Mesenchymal stem cell (in vitro differentiated cells and primary cell): ENCODE data around the gene SLC49A3.

Experiments used
- DNase-seq: peaks from one replicate; pipeline ENCODE4 v3.0.0-alpha.2; 2013
- H2AFZ ChIP-seq: one replicate; pipeline ENCODE4 v1.6.1; 2013; ENCODE audit warnings: low read depth, mild to moderate bottlenecking, control low read depth, inconsistent platforms, low read length, moderate library complexity
- H2AK5ac ChIP-seq: 2 replicates; pipeline ENCODE4 v1.6.1; 2013; ENCODE audit warnings: low read length, moderate library complexity, mild to moderate bottlenecking, inconsistent platforms; ENCODE audit not compliant: severe bottlenecking
- H2BK120ac ChIP-seq: one replicate; pipeline ENCODE4 v1.6.1; 2013; ENCODE audit warnings: low read depth, mild to moderate bottlenecking, inconsistent platforms, low read length, moderate library complexity
- H2BK12ac ChIP-seq, 2 experiments: one replicate each; pipeline ENCODE4 v1.6.1; 2013; ENCODE audit warnings: inconsistent platforms in 2 of 2, low read length in 2 of 2, mild to moderate bottlenecking in 2 of 2, moderate library complexity in 2 of 2, control low read depth in 1 of 2
- H2BK15ac ChIP-seq: one replicate; pipeline ENCODE4 v1.6.1; 2013; ENCODE audit warnings: mild to moderate bottlenecking, low read depth, inconsistent platforms; ENCODE audit not compliant: poor library complexity, severe bottlenecking
- H2BK5ac ChIP-seq: 2 replicates; pipeline ENCODE4 v1.6.1; 2013; ENCODE audit warnings: low read depth, mild to moderate bottlenecking, low read length, control low read depth, inconsistent platforms; ENCODE audit not compliant: poor library complexity, severe bottlenecking
- H3K14ac ChIP-seq, 2 experiments: one replicate each; pipeline ENCODE4 v1.6.1; 2013; ENCODE audit warnings: inconsistent platforms in 2 of 2, low read length in 2 of 2, control low read depth in 1 of 2, mild to moderate bottlenecking in 1 of 2, moderate library complexity in 1 of 2
- H3K18ac ChIP-seq, 2 experiments: one replicate each; pipeline ENCODE4 v1.6.1; 2013; ENCODE audit warnings: inconsistent platforms in 2 of 2, low read length in 2 of 2, control low read depth in 1 of 2, low read depth in 1 of 2, mild to moderate bottlenecking in 1 of 2
- H3K23ac ChIP-seq, 2 experiments: one replicate each; pipeline ENCODE4 v1.6.1; 2013; ENCODE audit warnings: inconsistent platforms in 2 of 2, low read length in 2 of 2, mild to moderate bottlenecking in 2 of 2, moderate library complexity in 2 of 2, control low read depth in 1 of 2
- H3K27ac ChIP-seq: 2 replicates; pipeline ENCODE4 v1.5.1; 2013; ENCODE audit warnings: mild to moderate bottlenecking, moderate library complexity, low read length, control low read depth, inconsistent platforms; ENCODE audit not compliant: poor library complexity, severe bottlenecking
- H3K27me3 ChIP-seq, 2 experiments: 2 replicates each; pipeline versions ENCODE4 v1.6.1 to v1.7.0; 2013; ENCODE audit warnings: low read length in 2 of 2, mild to moderate bottlenecking in 2 of 2, moderate library complexity in 2 of 2, control low read depth in 1 of 2, inconsistent platforms in 1 of 2; ENCODE audit not compliant: control insufficient read depth in 1 of 2, insufficient read depth in 1 of 2
- H3K36me3 ChIP-seq, 2 experiments: 2 replicates each; pipeline versions ENCODE4 v1.6.1 to v1.7.0; 2013; ENCODE audit warnings: low read length in 2 of 2, control low read depth in 1 of 2, inconsistent platforms in 1 of 2, low read depth in 1 of 2, mild to moderate bottlenecking in 1 of 2; ENCODE audit not compliant: insufficient read depth in 2 of 2, control insufficient read depth in 1 of 2
- H3K4ac ChIP-seq, 2 experiments: one replicate each; pipeline ENCODE4 v1.6.1; 2013; ENCODE audit warnings: inconsistent platforms in 2 of 2, low read length in 2 of 2, mild to moderate bottlenecking in 2 of 2, moderate library complexity in 2 of 2, control low read depth in 1 of 2, low read depth in 1 of 2
- H3K4me1 ChIP-seq: 2 replicates; pipeline ENCODE4 v1.6.1; 2013; ENCODE audit warnings: low read depth, low read length, control low read depth; ENCODE audit not compliant: control insufficient read depth, insufficient read depth
- H3K4me2 ChIP-seq: 2 replicates; pipeline ENCODE4 v1.6.1; 2013; ENCODE audit warnings: low read length, mild to moderate bottlenecking, inconsistent platforms; ENCODE audit not compliant: poor library complexity, severe bottlenecking
- H3K4me3 ChIP-seq, 2 experiments: 2 replicates each; pipeline versions ENCODE4 v1.5.1 to v1.7.0; 2013; ENCODE audit warnings: low read length in 2 of 2, mild to moderate bottlenecking in 2 of 2, control low read depth in 1 of 2, low read depth in 1 of 2; ENCODE audit not compliant: insufficient read depth in 1 of 2
- H3K79me1 ChIP-seq: replicated peaks from 2 replicates; pipeline ENCODE4 v1.6.1; 2013; ENCODE audit warnings: mild to moderate bottlenecking, control low read depth, low read length, inconsistent platforms; ENCODE audit not compliant: poor library complexity, severe bottlenecking
- H3K9ac ChIP-seq: 2 replicates; pipeline ENCODE4 v1.7.0; 2013; ENCODE audit warnings: mild to moderate bottlenecking, low read length, moderate library complexity
- H3K9me3 ChIP-seq: 2 replicates; pipeline ENCODE4 v1.7.0; 2013; ENCODE audit warnings: mild to moderate bottlenecking, low read length; ENCODE audit not compliant: control insufficient read depth
- H4K8ac ChIP-seq: one replicate; pipeline ENCODE4 v1.6.1; 2013; ENCODE audit warnings: inconsistent platforms, mild to moderate bottlenecking, low read length, moderate library complexity
- H4K91ac ChIP-seq: one replicate; pipeline ENCODE4 v1.6.1; 2013; ENCODE audit warnings: mild to moderate bottlenecking, low read length, inconsistent platforms
- WGBS: methylation state at CpG from one replicate; pipeline ENCODE4 v1.1.7; 2013; ENCODE audit warnings: mixed read lengths; 5-methylcytosine and 5-hydroxymethylcytosine counted together

SLC49A3 gene

DNA sequence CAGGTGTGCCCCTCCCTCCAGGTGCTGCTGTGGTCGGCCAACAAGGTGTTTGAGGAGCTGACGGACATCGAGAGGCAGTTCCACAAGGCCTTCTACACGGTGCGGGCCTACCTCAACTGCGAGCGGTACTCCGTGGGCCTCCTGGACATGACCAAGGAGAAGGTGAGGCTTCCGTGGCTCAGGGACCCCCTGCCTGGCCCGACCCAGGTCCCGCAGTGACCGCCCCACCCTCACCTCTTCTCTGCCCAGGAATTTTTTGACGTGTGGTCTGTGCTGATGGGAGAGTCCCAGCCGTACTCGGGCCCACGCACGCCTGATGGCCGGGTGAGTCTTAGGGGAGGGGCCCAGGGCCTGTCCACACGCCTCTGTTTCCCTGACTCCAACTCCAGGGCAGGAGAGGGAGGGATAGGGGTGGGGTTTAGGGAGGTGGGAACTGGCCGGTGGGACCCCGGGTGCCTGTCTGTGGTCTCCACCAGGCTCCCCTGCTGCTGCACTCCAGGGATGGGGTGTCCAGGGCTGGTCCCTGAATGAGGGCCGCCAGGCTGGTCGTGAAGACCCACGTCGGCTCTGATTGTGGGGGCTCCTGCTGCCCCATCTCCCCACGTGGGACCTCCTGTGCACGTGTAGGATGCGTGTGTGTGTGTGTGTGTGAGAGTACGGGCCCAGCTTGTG lies 35.0 kb downstream of the SLC49A3 start:
- 94% methylated on average over 28 of the region's 29 CpGs for WGBS
- Histone ChIP-seq H3K36me3 (no peaks in the 10 kb centered on the region), H3K4ac (no peak overlapping the region), H2AK5ac (no peak overlapping the region), H3K27me3 (peaks cover 0 to 57% of the 10 kb centered on the region in 2 experiments), H3K18ac (no peak overlapping the region), H2BK15ac (no peak overlapping the region), H3K4me1 (peaks cover 1% of the 10 kb centered on the region), H2AFZ (no peak overlapping the region), H3K4me3 (no peak overlapping the region), H4K91ac (no peak overlapping the region), H3K4me2 (no peak overlapping the region), H2BK5ac (no peak overlapping the region), H3K79me1 (no peaks in the 10 kb centered on the region), H2BK12ac (no peak overlapping the region), H3K9ac (no peak overlapping the region), H3K9me3 (no peaks in the 10 kb centered on the region), H3K27ac (no peak overlapping the region), H3K14ac (no peak overlapping the region), H2BK120ac (no peak overlapping the region), H3K23ac (no peak overlapping the region), H4K8ac (no peak overlapping the region)
- no peak for DNase-seq

DNA sequence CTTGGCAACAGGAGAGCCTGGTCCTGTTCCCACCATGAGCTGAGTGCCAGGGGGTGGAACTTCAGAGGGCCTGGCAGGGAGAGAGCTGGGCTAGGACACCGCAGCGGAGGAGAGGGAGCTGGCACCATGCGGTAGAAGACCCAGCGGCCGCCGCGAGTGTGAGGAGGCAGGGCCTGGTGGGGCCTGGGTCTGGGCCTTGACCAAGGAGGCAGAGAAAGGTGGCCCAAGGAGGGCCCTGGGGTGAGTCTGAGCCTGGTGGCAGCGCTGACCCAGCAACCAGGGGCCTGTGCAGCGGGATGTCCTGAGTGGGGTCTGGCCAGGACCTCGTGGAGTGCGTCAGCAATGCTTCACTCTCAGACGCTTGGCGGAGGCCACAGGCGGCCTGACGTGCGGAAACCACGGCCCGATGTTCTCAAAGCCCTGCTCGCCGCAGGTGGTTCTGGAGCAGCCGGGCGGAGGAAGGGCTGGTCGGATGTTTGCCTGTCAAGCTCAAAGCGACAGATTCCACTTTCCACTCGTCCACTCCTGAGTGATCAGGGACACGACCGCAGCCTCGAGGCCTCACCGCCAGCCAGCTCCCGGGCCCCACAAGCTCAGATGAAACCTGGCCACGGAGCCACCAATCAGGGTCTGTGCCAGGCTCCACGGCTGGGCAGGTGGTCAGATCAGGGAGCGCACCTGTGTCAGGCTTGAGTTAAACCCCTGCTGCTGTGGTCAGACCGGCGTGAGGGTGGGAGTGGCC lies 35.7 kb downstream of the SLC49A3 start:
- Histone ChIP-seq H2BK5ac (no peak overlapping the region), H3K4ac (no peak overlapping the region), H3K27me3 (peaks cover 0 to 63% of the 10 kb centered on the region in 2 experiments), H3K23ac (no peak overlapping the region), H3K27ac (no peak overlapping the region), H2AFZ (no peak overlapping the region), H3K4me1 (peaks cover 1% of the 10 kb centered on the region), H3K9me3 (no peaks in the 10 kb centered on the region), H3K4me3 (no peak overlapping the region), H4K91ac (no peak overlapping the region), H2BK12ac (no peak overlapping the region), H3K9ac (no peak overlapping the region), H2BK120ac (no peak overlapping the region), H4K8ac (no peak overlapping the region), H3K18ac (no peak overlapping the region), H2AK5ac (no peak overlapping the region), H3K14ac (no peak overlapping the region), H3K4me2 (no peak overlapping the region), H3K36me3 (no peaks in the 10 kb centered on the region), H2BK15ac (no peak overlapping the region), H3K79me1 (no peaks in the 10 kb centered on the region)
- 91% methylated on average over 35 of the region's 35 CpGs for WGBS
- DNase-seq = no peak

DNA sequence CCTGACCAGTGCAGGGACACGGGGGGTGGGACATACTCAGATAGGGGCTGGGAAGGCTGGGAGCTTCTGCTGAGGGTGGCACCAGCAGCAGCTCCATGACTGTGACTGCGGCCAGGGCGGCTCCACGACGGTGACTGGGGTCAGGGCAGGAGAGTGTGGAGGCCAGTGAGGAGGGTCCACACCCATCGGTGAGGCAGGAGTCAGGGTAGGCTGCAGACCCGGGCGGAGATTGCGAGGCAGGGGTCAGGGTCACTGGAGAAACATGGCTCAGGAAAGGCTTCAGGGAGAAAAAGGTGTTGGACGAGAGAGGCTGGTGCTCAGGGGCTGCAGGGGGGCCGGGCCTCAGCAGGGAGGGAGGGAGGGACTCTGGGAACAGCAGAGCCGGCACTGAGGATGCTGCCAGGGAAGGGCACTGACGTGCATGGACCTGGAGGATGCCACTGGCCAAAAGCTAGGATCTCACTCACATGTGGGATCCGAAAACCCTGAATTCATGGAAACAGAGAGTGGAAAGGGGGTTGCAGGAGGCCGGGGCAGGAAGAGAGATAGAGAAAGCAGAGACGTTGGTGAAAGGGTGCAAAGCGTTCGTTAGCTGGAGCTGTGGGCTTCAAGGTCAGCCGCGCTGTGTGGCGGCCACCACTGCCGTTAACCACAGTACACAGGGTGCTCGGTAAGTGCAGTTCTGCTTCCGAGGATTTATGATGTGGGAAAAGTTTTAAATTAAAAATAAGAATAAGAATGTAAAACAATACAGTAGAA lies 36.9 kb downstream of the SLC49A3 start:
- H3K14ac ChIP-seq = no peak overlapping the region
- WGBS = 81% methylated on average over 22 of the region's 24 CpGs
- no peak overlapping the region for H3K4me2 ChIP-seq
- no peak overlapping the region for H3K9ac ChIP-seq
- H2BK5ac ChIP-seq = no peak overlapping the region
- no peak overlapping the region for H2AFZ ChIP-seq
- no peaks in the 10 kb centered on the region for H3K4me1 ChIP-seq
- no peak overlapping the region for H2BK120ac ChIP-seq
- no peaks in the 10 kb centered on the region for H3K79me1 ChIP-seq
- no peak overlapping the region for H3K4ac ChIP-seq
- H2BK15ac ChIP-seq = no peak overlapping the region
- H3K27me3 ChIP-seq = peaks cover 0 to 68% of the 10 kb centered on the region in 2 experiments
- H3K27ac ChIP-seq = no peak overlapping the region
- H2BK12ac ChIP-seq = no peak overlapping the region
- no peak overlapping the region for H3K23ac ChIP-seq
- no peak overlapping the region for H3K4me3 ChIP-seq
- no peaks in the 10 kb centered on the region for H3K9me3 ChIP-seq
- no peak for DNase-seq
- no peak overlapping the region for H3K18ac ChIP-seq
- no peak overlapping the region for H4K8ac ChIP-seq
- H4K91ac ChIP-seq = no peak overlapping the region
- no peak overlapping the region for H2AK5ac ChIP-seq
- H3K36me3 ChIP-seq = no peaks in the 10 kb centered on the region
